HL-60 (cell line): ENCODE data around the gene MAT2A.

ENCODE experiments used
- DNase-seq, 2 experiments: peaks; one replicate each; pipeline ENCODE4 v3.0.0-alpha.2; 2010 to 2020; ENCODE audit warnings: low read depth in 1 of 2, low spot score in 1 of 2
- H3K27ac ChIP-seq: fragments of 250-450 bp; sonication (Bioruptor Pico); replicated peaks from 2 replicates; pipeline ENCODE4 v1.5.1; 2020; ENCODE audit warnings: mild to moderate bottlenecking, moderate library complexity
- H3K27me3 ChIP-seq: fragments of 250-450 bp; sonication (Bioruptor Pico); 2 replicates; pipeline ENCODE4 v1.5.1; 2021; ENCODE audit warnings: mild to moderate bottlenecking, moderate library complexity; ENCODE audit not compliant: insufficient read depth, poor library complexity, severe bottlenecking
- H3K4me3 ChIP-seq: replicated peaks from 2 replicates; pipeline ENCODE4 v1.5.1; 2011; ENCODE audit warnings: mild to moderate bottlenecking, control low read depth, low read length; ENCODE audit not compliant: insufficient read depth
- GABPA ChIP-seq: IDR thresholded peaks from 2 replicates; pipeline ENCODE4 v1.6.1; 2012; ENCODE audit warnings: low read depth
- POLR2AphosphoS5 ChIP-seq: IDR thresholded peaks from 2 replicates; pipeline ENCODE4 v1.6.1; 2012; ENCODE audit warnings: low read depth
- SPI1 ChIP-seq: IDR thresholded peaks from 2 replicates; pipeline ENCODE4 v1.6.1; 2012; ENCODE audit warnings: low read depth, mild to moderate bottlenecking, borderline replicate concordance
- TF ChIP-seq, protein P1 (sequence below): IDR thresholded peaks from one replicate; pipeline ENCODE4 v1.5.1; 2011; ENCODE audit warnings: low read length, control low read depth, inconsistent platforms; ENCODE audit not compliant: insufficient read depth
- TF ChIP-seq, protein P2 (sequence below): IDR thresholded peaks from 2 replicates; pipeline ENCODE4 v1.6.1; 2012; ENCODE audit warnings: low read depth; ENCODE audit not compliant: insufficient replicate concordance

MAT2A gene

DNA sequence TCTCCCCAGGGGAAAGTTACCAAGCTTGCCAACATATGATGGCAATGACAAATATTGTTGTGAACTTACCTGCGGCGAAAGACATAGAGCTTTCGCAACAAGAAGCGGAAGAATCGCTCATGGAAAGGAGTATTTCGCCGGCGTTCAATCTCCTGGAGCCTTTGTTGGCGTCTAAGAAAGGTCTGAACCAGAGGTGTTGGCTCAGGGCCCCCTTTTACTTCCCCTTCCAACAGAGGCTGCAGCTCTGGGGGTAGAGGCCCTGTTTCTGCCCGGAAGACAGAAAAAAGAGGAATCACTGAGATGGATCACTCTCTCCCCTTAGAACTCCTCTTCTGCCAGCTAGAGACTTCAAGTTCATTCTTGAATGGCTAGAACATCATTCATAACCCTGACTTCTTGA is 11.5 kb downstream of the MAT2A start:
- DNase-seq, result peak in 1 of 2 experiments; percentile 90

DNA sequence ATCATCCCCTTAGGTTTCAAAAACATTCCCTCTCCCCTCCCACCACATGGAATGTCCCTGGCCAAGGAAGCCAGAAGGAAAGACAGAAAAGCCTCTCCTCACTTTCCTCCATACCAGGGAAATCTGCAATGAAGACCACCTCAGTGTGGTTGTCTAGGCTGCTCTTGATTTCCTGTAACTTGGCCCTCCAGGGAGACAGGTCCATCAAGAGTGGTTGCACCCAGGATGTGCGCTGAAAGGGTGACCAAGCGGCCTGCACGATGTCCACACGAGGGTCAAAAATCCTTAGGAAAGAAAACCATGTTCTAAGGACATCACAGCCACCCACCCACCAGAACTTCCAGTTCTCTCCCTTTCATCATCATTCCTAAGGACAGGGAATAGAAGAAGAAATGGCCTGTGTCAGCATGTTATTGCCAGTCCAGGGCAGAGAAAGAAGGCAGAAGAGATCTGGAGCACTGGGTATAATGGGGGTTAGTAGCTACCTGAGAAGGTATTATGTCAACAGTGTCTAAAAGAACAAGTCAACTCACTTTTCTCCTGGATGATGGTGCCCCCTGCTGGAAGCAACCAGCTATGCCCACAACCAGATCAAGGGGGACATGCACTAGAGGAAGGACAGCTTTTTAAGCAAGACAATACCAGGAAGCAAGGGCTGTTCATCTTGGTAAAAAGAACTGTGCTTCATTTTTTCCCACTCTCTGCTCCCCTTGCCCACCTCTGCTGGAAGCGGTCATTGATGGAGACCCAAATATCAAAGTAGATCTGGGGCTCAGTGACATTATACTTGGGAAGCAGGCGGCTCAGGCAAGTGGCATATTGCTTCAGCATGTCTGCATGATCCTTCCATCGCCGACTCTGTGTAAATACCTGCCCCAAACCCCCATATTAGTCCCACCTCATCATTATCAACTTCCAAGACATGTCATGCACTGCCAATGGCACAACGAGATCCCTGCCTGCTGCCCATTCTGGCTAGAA is 13.0 kb downstream of the MAT2A start:
- TF ChIP-seq, protein P1, sequence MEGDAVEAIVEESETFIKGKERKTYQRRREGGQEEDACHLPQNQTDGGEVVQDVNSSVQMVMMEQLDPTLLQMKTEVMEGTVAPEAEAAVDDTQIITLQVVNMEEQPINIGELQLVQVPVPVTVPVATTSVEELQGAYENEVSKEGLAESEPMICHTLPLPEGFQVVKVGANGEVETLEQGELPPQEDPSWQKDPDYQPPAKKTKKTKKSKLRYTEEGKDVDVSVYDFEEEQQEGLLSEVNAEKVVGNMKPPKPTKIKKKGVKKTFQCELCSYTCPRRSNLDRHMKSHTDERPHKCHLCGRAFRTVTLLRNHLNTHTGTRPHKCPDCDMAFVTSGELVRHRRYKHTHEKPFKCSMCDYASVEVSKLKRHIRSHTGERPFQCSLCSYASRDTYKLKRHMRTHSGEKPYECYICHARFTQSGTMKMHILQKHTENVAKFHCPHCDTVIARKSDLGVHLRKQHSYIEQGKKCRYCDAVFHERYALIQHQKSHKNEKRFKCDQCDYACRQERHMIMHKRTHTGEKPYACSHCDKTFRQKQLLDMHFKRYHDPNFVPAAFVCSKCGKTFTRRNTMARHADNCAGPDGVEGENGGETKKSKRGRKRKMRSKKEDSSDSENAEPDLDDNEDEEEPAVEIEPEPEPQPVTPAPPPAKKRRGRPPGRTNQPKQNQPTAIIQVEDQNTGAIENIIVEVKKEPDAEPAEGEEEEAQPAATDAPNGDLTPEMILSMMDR, result peak; percentile 98
- TF ChIP-seq GABPA (no peak), POLR2AphosphoS5 (no peak), SPI1 (no peak)
- DNase-seq, result peak; percentile 69 to 89
- no peak overlapping the region for H3K4me3 ChIP-seq
- H3K27me3 ChIP-seq, result no peaks in the 10 kb centered on the region
- H3K27ac ChIP-seq, result peak overlapping the region; percentile 54; the same call in 1 of the 2 replicates

More for the DNA sequence above, 11.5 kb downstream of the MAT2A start:
- Histone ChIP-seq H3K27me3 (no peaks in the 10 kb centered on the region), H3K27ac (peak overlapping the region; percentile 54), H3K4me3 (no peak overlapping the region)
- no peak for TF ChIP-seq POLR2AphosphoS5
- TF ChIP-seq SPI1, result peak; percentile 28; the same call in 1 of the 2 replicates

DNA sequence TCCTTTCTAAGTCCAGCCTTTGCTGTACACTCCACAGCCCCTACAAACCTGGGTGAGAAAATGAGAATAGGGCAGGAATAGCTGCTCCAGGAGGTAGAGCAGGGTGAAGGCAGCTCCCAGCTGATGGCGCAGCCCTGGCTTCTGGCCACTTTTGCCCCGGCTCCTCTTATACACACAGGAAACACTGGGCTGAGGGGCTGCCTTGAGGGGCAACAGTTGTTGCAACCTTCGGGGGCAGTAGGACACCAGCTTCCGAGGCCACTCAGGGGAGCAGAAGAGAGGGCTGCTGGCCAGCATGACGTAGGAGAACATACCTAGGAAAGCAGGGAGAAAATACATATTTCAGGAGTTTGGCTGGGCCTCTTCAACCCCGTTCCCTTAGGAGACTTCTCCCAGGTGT is 14.2 kb downstream of the MAT2A start:
- TF ChIP-seq, protein P1, result no peak
- no peak for TF ChIP-seq POLR2AphosphoS5
- no peak for TF ChIP-seq GABPA
- no peak for TF ChIP-seq SPI1
- TF ChIP-seq, protein P2, sequence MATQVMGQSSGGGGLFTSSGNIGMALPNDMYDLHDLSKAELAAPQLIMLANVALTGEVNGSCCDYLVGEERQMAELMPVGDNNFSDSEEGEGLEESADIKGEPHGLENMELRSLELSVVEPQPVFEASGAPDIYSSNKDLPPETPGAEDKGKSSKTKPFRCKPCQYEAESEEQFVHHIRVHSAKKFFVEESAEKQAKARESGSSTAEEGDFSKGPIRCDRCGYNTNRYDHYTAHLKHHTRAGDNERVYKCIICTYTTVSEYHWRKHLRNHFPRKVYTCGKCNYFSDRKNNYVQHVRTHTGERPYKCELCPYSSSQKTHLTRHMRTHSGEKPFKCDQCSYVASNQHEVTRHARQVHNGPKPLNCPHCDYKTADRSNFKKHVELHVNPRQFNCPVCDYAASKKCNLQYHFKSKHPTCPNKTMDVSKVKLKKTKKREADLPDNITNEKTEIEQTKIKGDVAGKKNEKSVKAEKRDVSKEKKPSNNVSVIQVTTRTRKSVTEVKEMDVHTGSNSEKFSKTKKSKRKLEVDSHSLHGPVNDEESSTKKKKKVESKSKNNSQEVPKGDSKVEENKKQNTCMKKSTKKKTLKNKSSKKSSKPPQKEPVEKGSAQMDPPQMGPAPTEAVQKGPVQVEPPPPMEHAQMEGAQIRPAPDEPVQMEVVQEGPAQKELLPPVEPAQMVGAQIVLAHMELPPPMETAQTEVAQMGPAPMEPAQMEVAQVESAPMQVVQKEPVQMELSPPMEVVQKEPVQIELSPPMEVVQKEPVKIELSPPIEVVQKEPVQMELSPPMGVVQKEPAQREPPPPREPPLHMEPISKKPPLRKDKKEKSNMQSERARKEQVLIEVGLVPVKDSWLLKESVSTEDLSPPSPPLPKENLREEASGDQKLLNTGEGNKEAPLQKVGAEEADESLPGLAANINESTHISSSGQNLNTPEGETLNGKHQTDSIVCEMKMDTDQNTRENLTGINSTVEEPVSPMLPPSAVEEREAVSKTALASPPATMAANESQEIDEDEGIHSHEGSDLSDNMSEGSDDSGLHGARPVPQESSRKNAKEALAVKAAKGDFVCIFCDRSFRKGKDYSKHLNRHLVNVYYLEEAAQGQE, result no peak
- DNase-seq, result no peak
- Histone ChIP-seq H3K27ac (no peak overlapping the region), H3K4me3 (no peak overlapping the region), H3K27me3 (no peaks in the 10 kb centered on the region)

DNA sequence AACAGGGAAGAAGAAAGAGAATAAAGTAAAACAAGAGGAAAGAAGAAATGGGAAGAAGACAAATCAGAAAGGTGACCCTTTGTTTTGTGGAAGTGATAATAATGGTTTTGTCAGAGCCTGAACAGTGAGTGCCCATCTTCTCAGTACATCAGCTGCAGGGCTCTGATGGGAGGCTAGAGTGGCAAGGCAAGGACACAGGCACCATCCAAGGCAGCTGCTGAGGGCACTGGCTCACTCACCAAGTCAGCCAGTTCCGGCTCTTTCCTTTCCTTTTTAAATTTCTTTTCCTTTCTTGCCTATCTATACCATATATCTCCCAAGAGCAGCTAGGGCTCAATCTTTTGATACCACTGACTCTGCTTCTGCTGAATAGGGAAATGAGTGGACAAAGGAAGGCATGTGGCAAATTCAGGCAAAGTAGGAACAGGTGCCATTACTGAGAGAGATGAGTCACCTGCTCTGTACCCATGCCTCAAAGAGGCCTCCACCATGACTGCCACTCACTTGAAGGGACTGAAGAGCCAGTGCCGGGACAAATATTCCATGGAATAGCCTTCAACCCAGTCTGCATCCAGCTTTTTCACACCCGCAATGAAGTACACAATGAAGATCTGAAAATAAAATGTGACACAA is 16.1 kb downstream of the MAT2A start:
- no peak for DNase-seq
- Histone ChIP-seq H3K27me3 (no peaks in the 10 kb centered on the region), H3K4me3 (no peak overlapping the region), H3K27ac (no peak overlapping the region)
- TF ChIP-seq GABPA (no peak), SPI1 (no peak), POLR2AphosphoS5 (no peak)
- TF ChIP-seq, protein P1, result no peak
- TF ChIP-seq, protein P2, result no peak
